Ishikawa (cell line): Measurements from ENCODE around the gene GAL3ST2.

Source experiments
- CREB1 ChIP-seq: IDR thresholded peaks from 2 replicates; pipeline ENCODE4 v1.6.1; 2012; ENCODE audit warnings: low read depth
- EGR1 ChIP-seq: IDR thresholded peaks from 2 replicates; pipeline ENCODE4 v1.6.1; 2012
- EP300 ChIP-seq: IDR thresholded peaks from 2 replicates; pipeline ENCODE4 v1.6.1; 2012; ENCODE audit warnings: borderline replicate concordance
- FOXM1 ChIP-seq: IDR thresholded peaks from 2 replicates; pipeline ENCODE4 v1.6.1; 2012; ENCODE audit warnings: low read depth, borderline replicate concordance
- TAF1 ChIP-seq: IDR thresholded peaks from 2 replicates; pipeline ENCODE4 v1.6.1; 2012; ENCODE audit warnings: low read depth, mild to moderate bottlenecking
- YY1 ChIP-seq: IDR thresholded peaks from 2 replicates; pipeline ENCODE4 v1.6.1; 2012; ENCODE audit warnings: low read depth
- ZBTB7A ChIP-seq: IDR thresholded peaks from 2 replicates; pipeline ENCODE4 v1.6.1; 2012; ENCODE audit warnings: low read depth
- TF ChIP-seq, protein P1 (sequence below): IDR thresholded peaks from 2 replicates; pipeline ENCODE4 v1.6.1; 2012; ENCODE audit warnings: low read depth, mild to moderate bottlenecking
- TF ChIP-seq, protein P2 (sequence below): IDR thresholded peaks from 2 replicates; pipeline ENCODE4 v1.6.1; 2012
- TF ChIP-seq, protein P3 (sequence below): IDR thresholded peaks from 2 replicates; pipeline ENCODE4 v1.6.1; 2012

DNA sequence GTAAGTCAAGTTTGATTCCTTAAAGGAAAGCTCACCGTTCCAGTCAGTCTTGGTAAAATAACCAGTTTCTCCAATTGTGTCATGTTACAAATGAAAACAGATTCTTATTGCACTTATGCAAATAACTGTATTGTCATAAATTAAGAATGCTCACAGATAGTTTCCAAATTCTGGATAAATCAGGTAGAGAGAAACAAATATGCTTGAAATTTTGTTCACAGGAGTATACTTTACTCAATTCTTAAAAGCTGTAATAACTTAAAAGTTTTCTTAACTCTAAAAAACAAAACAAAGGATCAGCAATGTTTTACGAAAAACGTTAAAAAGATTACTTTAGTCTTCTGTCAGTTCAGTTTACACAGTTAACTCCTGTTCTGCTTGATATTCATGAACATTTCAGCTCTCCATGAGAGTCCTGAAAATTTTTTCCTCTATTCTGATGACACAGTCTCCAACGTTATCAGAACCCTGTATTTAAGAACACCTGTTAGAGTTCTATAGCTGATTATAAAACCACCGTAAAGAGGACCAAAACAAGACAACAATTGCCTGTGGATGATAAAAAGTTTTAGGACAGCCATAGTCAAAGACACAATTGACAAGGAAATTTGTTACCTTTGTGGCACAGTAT lies 4.4 kb downstream of the GAL3ST2 start:
- no peak for TF ChIP-seq ZBTB7A
- TF ChIP-seq EGR1: no peak
- TF ChIP-seq EP300: no peak
- TF ChIP-seq, protein P1, sequence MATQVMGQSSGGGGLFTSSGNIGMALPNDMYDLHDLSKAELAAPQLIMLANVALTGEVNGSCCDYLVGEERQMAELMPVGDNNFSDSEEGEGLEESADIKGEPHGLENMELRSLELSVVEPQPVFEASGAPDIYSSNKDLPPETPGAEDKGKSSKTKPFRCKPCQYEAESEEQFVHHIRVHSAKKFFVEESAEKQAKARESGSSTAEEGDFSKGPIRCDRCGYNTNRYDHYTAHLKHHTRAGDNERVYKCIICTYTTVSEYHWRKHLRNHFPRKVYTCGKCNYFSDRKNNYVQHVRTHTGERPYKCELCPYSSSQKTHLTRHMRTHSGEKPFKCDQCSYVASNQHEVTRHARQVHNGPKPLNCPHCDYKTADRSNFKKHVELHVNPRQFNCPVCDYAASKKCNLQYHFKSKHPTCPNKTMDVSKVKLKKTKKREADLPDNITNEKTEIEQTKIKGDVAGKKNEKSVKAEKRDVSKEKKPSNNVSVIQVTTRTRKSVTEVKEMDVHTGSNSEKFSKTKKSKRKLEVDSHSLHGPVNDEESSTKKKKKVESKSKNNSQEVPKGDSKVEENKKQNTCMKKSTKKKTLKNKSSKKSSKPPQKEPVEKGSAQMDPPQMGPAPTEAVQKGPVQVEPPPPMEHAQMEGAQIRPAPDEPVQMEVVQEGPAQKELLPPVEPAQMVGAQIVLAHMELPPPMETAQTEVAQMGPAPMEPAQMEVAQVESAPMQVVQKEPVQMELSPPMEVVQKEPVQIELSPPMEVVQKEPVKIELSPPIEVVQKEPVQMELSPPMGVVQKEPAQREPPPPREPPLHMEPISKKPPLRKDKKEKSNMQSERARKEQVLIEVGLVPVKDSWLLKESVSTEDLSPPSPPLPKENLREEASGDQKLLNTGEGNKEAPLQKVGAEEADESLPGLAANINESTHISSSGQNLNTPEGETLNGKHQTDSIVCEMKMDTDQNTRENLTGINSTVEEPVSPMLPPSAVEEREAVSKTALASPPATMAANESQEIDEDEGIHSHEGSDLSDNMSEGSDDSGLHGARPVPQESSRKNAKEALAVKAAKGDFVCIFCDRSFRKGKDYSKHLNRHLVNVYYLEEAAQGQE: no peak
- TF ChIP-seq FOXM1: no peak
- TF ChIP-seq, protein P2, sequence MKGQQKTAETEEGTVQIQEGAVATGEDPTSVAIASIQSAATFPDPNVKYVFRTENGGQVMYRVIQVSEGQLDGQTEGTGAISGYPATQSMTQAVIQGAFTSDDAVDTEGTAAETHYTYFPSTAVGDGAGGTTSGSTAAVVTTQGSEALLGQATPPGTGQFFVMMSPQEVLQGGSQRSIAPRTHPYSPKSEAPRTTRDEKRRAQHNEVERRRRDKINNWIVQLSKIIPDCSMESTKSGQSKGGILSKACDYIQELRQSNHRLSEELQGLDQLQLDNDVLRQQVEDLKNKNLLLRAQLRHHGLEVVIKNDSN: no peak
- TF ChIP-seq, protein P3, sequence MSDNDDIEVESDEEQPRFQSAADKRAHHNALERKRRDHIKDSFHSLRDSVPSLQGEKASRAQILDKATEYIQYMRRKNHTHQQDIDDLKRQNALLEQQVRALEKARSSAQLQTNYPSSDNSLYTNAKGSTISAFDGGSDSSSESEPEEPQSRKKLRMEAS: no peak
- no peak for TF ChIP-seq YY1
- no peak for TF ChIP-seq TAF1
- no peak for TF ChIP-seq CREB1
